HepG2 (cell line): ENCODE data around the gene DHRS4L2. TPM values are rescaled to one million over a fixed set of nuclear protein-coding genes. Genes with fewer than 3 reads are reported as not detected.

Experiments
- ARNTL ChIP-seq: sonication (generic); formaldehyde crosslinking; IDR thresholded peaks from 2 replicates; pipeline ENCODE4 v1.4.0; 2020; ENCODE audit warnings: mild to moderate bottlenecking, missing genetic modification reagents
- ATF7-NPFF ChIP-seq: sonication (generic); formaldehyde crosslinking; IDR thresholded peaks from 2 replicates; pipeline ENCODE4 v1.8.1; 2023; ENCODE audit warnings: mild to moderate bottlenecking, low read depth, missing genetic modification reagents, moderate library complexity
- BORCS8-MEF2B ChIP-seq: sonication (generic); formaldehyde crosslinking; IDR thresholded peaks from 2 replicates; pipeline ENCODE4 v1.8.0; 2022; ENCODE audit warnings: mild to moderate bottlenecking, missing genetic modification reagents
- FOSL2 ChIP-seq: sonication (generic); formaldehyde crosslinking; IDR thresholded peaks from 2 replicates; pipeline ENCODE4 v1.4.0; 2020; ENCODE audit warnings: missing genetic modification reagents
- HIVEP1 ChIP-seq: sonication (generic); formaldehyde crosslinking; IDR thresholded peaks from 2 replicates; pipeline ENCODE4 v1.4.0; 2020; ENCODE audit warnings: mild to moderate bottlenecking, missing genetic modification reagents
- HOXD1 ChIP-seq: sonication (generic); formaldehyde crosslinking; IDR thresholded peaks from 2 replicates; pipeline ENCODE4 v1.5.0; 2020; ENCODE audit warnings: missing genetic modification reagents
- IKZF1 ChIP-seq: fragments of 450-650 bp; IDR thresholded peaks from 2 replicates; pipeline ENCODE4 v1.7.1; 2016
- KLF6 ChIP-seq: IDR thresholded peaks from 2 replicates; pipeline ENCODE4 v1.8.0; 2016; ENCODE audit warnings: missing biosample characterization, missing genetic modification reagents
- MIER2 ChIP-seq: IDR thresholded peaks from 2 replicates; pipeline ENCODE4 v1.6.1; 2016; ENCODE audit warnings: missing biosample characterization, missing genetic modification reagents
- POLR2A ChIP-seq, 2 experiments: IDR thresholded peaks; 2 replicates each; pipeline ENCODE4 v1.6.1; 2011; ENCODE audit warnings: low read depth in 2 of 2, low read length in 2 of 2, mild to moderate bottlenecking in 1 of 2, moderate library complexity in 1 of 2; ENCODE audit not compliant: insufficient read depth in 1 of 2
- RBFOX2 ChIP-seq: fragments of 200-400 bp; formaldehyde crosslinking; IDR thresholded peaks from 2 replicates; pipeline ENCODE4 v1.6.1; 2017; ENCODE audit warnings: low read depth, mild to moderate bottlenecking, low read length
- RCOR2 ChIP-seq: IDR thresholded peaks from 2 replicates; pipeline ENCODE4 v1.6.1; 2016; ENCODE audit warnings: missing biosample characterization, missing genetic modification reagents
- SAFB2 ChIP-seq: sonication (generic); formaldehyde crosslinking; IDR thresholded peaks from 2 replicates; pipeline ENCODE4 v1.5.1; 2020; ENCODE audit warnings: missing genetic modification reagents, low read depth, mild to moderate bottlenecking, borderline replicate concordance
- SKI ChIP-seq: fragments of 450-650 bp; IDR thresholded peaks from one replicate; pipeline ENCODE4 v1.6.1; 2018; ENCODE audit warnings: mild to moderate bottlenecking; ENCODE audit not compliant: partially characterized antibody
- TARDBP ChIP-seq: sonication (generic); formaldehyde crosslinking; IDR thresholded peaks from 2 replicates; pipeline ENCODE4 v1.8.0; 2022; ENCODE audit warnings: mild to moderate bottlenecking, missing genetic modification reagents
- ZNF138 ChIP-seq: sonication (generic); formaldehyde crosslinking; IDR thresholded peaks from 2 replicates; pipeline ENCODE4 v1.5.0; 2020; ENCODE audit warnings: mild to moderate bottlenecking, low read depth, missing genetic modification reagents
- ZNF333 ChIP-seq: sonication (generic); formaldehyde crosslinking; IDR thresholded peaks from 2 replicates; pipeline ENCODE4 v1.4.0; 2020; ENCODE audit warnings: mild to moderate bottlenecking, missing genetic modification reagents, borderline replicate concordance
- ZNF430 ChIP-seq: sonication (generic); formaldehyde crosslinking; IDR thresholded peaks from 2 replicates; pipeline ENCODE4 v1.9.0; 2021; ENCODE audit warnings: mild to moderate bottlenecking, missing genetic modification reagents
- ZNF547 ChIP-seq: sonication (generic); formaldehyde crosslinking; IDR thresholded peaks from 2 replicates; pipeline ENCODE4 v1.5.1; 2020; ENCODE audit warnings: mild to moderate bottlenecking, missing genetic modification reagents
- ZNF552 ChIP-seq: sonication (generic); formaldehyde crosslinking; IDR thresholded peaks from 2 replicates; pipeline ENCODE4 v1.9.0; 2022; ENCODE audit warnings: missing genetic modification reagents, mild to moderate bottlenecking, borderline replicate concordance
- ZNF674 ChIP-seq: sonication (generic); formaldehyde crosslinking; IDR thresholded peaks from 2 replicates; pipeline ENCODE4 v1.5.0; 2020; ENCODE audit warnings: low read depth, mild to moderate bottlenecking, missing genetic modification reagents
- ZNF83 ChIP-seq: sonication (generic); formaldehyde crosslinking; IDR thresholded peaks from 2 replicates; pipeline ENCODE4 v1.4.0; 2020; ENCODE audit warnings: missing genetic modification reagents, mild to moderate bottlenecking, borderline replicate concordance
- polyA plus RNA-seq, 8 experiments: library from polyadenylated mRNA; depleted of rRNA in 3 of 8; stranded (reverse) in 7 of 8; unstranded in 1 of 8; fragments of >200 nt; fragmentation: Illumina TruSeq in 4 of 8; extraction: Trizol in 4 of 8; gene quantifications; 2 replicates each; pipeline versions ENCODE4 v1.2.1 to v1.2.3, GENCODE V29; 2011 to 2016; ENCODE audit warnings: low read depth in 4 of 8, missing spikeins in 1 of 8, mixed read lengths in 1 of 8; ENCODE audit not compliant: insufficient read depth in 1 of 8
- total RNA-seq, 5 experiments: library from RNA; depleted of rRNA; stranded (reverse); fragments of >200 nt; fragmentation: Illumina TruSeq; extraction: Trizol; gene quantifications; 2 replicates each; pipeline ENCODE4 v1.2.3, GENCODE V29; 2016; ENCODE audit warnings: low read depth in 1 of 5
- TF ChIP-seq, protein P1 (sequence below): sonication (generic); formaldehyde crosslinking; IDR thresholded peaks from 2 replicates; pipeline ENCODE4 v1.5.0; 2020; ENCODE audit warnings: mild to moderate bottlenecking, missing genetic modification reagents, moderate library complexity
- TF ChIP-seq, protein P2 (sequence below): sonication (generic); formaldehyde crosslinking; IDR thresholded peaks from 2 replicates; pipeline ENCODE4 v1.8.1; 2023; ENCODE audit warnings: mild to moderate bottlenecking, missing genetic modification reagents, borderline replicate concordance
- TF ChIP-seq, protein P3 (sequence below): sonication (generic); formaldehyde crosslinking; IDR thresholded peaks from 2 replicates; pipeline ENCODE4 v1.4.0; 2020; ENCODE audit warnings: missing genetic modification reagents
- TF ChIP-seq, protein P4 (sequence below): sonication (generic); formaldehyde crosslinking; IDR thresholded peaks from 2 replicates; pipeline ENCODE4 v1.4.0; 2020; ENCODE audit warnings: missing genetic modification reagents

Gene DHRS4L2
- total and polyA plus RNA-seq, 2 of the 13 experiments (the other 11 are each of a cell fraction or from before 2014, with no cell fraction given) = 24.7 to 38.2 TPM

DNA sequence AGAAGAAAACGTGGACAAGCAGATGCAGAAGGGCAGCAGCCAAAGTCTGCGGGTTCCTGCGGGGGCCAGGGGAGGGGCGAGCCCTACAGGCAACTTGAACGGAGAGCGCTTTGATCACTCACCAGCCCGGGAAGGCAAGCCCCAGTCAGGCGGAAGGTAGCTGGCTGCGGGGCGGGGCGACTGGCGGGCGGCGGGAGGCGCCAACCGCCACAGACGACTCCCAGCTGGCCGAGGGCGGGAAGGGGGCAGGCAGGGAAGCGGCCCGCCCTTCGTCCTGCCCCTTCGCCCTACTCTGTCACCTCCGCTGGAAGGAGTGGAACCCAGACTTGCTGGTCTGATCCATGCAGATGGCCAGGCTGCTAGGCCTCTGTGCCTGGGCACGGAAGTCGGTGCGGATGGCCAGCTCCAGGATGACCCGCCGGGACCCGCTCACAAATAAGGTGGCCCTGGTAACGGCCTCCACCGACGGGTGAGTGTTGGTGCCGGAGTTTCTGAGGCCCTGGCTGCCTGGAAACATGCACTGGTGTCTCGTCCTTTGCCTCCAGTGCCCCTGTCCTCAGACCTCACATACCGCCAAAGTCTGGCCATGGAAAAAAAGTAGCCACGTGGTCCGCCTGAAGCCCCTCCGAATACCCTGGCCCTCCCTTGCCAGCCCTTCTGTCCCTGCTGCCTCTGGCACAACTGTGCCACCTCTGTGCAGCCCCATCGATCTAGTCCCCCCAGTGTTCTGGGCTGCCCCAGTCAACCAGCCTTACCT is at the start of gene DHRS4L2 (continued):
- TF ChIP-seq, protein P1, sequence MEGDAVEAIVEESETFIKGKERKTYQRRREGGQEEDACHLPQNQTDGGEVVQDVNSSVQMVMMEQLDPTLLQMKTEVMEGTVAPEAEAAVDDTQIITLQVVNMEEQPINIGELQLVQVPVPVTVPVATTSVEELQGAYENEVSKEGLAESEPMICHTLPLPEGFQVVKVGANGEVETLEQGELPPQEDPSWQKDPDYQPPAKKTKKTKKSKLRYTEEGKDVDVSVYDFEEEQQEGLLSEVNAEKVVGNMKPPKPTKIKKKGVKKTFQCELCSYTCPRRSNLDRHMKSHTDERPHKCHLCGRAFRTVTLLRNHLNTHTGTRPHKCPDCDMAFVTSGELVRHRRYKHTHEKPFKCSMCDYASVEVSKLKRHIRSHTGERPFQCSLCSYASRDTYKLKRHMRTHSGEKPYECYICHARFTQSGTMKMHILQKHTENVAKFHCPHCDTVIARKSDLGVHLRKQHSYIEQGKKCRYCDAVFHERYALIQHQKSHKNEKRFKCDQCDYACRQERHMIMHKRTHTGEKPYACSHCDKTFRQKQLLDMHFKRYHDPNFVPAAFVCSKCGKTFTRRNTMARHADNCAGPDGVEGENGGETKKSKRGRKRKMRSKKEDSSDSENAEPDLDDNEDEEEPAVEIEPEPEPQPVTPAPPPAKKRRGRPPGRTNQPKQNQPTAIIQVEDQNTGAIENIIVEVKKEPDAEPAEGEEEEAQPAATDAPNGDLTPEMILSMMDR (CRISPR knock-in tag) = peak; percentile 54
- TF ChIP-seq KLF6 (CRISPR knock-in tag) (0 out of 2 replicates have a peak, but pooled peaks have one; percentile 48), BORCS8-MEF2B (CRISPR knock-in tag) (peak; percentile 81), ZNF138 (CRISPR knock-in tag) (peak; percentile 81; the same call in 1 of the 2 replicates), IKZF1 (0 out of 2 replicates have a peak, but pooled peaks have one; percentile 11), ATF7-NPFF (CRISPR knock-in tag) (peak; percentile 89), HIVEP1 (peak; percentile 17; the same call in 1 of the 2 replicates), RBFOX2 (peak; percentile 76), MIER2 (CRISPR knock-in tag) (peak; percentile 64), ZNF83 (CRISPR knock-in tag) (peak; percentile 76), SKI (peak; percentile 84), RCOR2 (CRISPR knock-in tag) (0 out of 2 replicates have a peak, but pooled peaks have one; percentile 26), POLR2A (IDR thresholded peaks at IDR 0.05; ENCODE audit: insufficient read depth in 1 of 2, low read depth in 2 of 2, low read length in 2 of 2) (peak; percentile 51 to 96), ZNF674 (CRISPR knock-in tag) (0 out of 2 replicates have a peak, but pooled peaks have one; percentile 57), HOXD1 (0 out of 2 replicates have a peak, but pooled peaks have one; percentile 29), FOSL2 (CRISPR knock-in tag) (peak; percentile 36), SAFB2 (CRISPR knock-in tag) (peak; percentile 100), ZNF430 (peak; percentile 22; the same call in 1 of the 2 replicates), TARDBP (CRISPR knock-in tag) (peak; percentile 62; the same call in 1 of the 2 replicates), ZNF552 (CRISPR knock-in tag) (peak; percentile 62), ARNTL (CRISPR knock-in tag) (peak; percentile 55; the same call in 1 of the 2 replicates), ZNF333 (peak; percentile 60; the same call in 1 of the 2 replicates), ZNF547 (CRISPR knock-in tag) (peak; percentile 98)
- TF ChIP-seq, protein P2, sequence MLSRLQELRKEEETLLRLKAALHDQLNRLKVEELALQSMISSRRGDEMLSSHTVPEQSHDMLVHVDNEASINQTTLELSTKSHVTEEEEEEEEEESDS (CRISPR knock-in tag) = peak; percentile 14; the same call in 1 of the 2 replicates
- TF ChIP-seq, protein P3, sequence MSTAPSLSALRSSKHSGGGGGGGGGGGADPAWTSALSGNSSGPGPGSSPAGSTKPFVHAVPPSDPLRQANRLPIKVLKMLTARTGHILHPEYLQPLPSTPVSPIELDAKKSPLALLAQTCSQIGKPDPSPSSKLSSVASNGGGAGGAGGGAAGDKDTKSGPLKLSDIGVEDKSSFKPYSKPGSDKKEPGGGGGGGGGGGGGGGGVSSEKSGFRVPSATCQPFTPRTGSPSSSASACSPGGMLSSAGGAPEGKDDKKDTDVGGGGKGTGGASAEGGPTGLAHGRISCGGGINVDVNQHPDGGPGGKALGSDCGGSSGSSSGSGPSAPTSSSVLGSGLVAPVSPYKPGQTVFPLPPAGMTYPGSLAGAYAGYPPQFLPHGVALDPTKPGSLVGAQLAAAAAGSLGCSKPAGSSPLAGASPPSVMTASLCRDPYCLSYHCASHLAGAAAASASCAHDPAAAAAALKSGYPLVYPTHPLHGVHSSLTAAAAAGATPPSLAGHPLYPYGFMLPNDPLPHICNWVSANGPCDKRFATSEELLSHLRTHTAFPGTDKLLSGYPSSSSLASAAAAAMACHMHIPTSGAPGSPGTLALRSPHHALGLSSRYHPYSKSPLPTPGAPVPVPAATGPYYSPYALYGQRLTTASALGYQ (CRISPR knock-in tag) = peak; percentile 29; the same call in 1 of the 2 replicates
- TF ChIP-seq, protein P4, sequence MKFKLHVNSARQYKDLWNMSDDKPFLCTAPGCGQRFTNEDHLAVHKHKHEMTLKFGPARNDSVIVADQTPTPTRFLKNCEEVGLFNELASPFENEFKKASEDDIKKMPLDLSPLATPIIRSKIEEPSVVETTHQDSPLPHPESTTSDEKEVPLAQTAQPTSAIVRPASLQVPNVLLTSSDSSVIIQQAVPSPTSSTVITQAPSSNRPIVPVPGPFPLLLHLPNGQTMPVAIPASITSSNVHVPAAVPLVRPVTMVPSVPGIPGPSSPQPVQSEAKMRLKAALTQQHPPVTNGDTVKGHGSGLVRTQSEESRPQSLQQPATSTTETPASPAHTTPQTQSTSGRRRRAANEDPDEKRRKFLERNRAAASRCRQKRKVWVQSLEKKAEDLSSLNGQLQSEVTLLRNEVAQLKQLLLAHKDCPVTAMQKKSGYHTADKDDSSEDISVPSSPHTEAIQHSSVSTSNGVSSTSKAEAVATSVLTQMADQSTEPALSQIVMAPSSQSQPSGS = peak; percentile 75; the same call in 1 of the 2 replicates
